Measurements from ENCODE around the gene TMEM171. TPM values are rescaled to one million over a fixed set of nuclear protein-coding genes. Genes with fewer than 3 reads are reported as not detected.

The TMEM171 gene
- total and polyA plus RNA-seq, 9 of the 15 experiments (the other 6 are each of a cell fraction or from before 2014, with no cell fraction given) = 0.08 TPM; not detected in 8

DNA sequence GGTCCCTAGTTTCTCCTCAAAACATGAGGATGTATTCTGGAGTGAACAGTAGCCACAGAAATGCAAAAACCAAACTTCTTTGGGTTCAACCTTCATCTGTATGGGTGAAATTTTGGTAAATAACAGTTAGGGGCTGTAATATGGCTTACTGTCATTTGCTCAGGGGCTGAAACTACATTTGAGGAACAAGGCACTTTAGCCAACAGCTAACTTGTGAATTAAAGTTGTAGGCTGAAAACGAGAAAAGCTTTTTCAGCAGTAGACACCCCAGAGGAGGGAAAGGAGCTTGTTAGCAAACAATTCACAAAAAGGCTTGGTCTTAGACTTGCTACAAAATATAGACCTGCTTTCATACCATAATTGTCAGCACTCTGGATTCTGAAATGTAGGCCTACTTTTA is 6.6 kb downstream of the TMEM171 start:
- FAIRE-seq (no peak), DNase-seq (ENCODE audit: extremely low read depth in 1 of 4, low spot score in 3 of 4) (no peak), ATAC-seq (no peak)
- Histone ChIP-seq H3K4me3 (no peak overlapping the region), H2AFZ (ENCODE audit: low read depth, low read length) (no peak overlapping the region), H3K4me1 (replicated peaks in 1 of 2; ENCODE audit: control insufficient read depth in 2 of 2, insufficient read depth in 2 of 2, low read length in 2 of 2) (peaks cover 0 to 4% of the 10 kb centered on the region in 2 experiments; a peak in 2 of 5 replicates), H3K27me3 (ENCODE audit: control insufficient read depth in 2 of 2, insufficient read depth in 2 of 2, low read length in 2 of 2) (peaks cover 18 to 42% of the 10 kb centered on the region in 2 experiments), H3K79me2 (ENCODE audit: control insufficient read depth, insufficient read depth, low read length) (no peaks in the 10 kb centered on the region), H3K4me2 (ENCODE audit: insufficient read depth, low read length) (no peak overlapping the region), H3K36me3 (ENCODE audit: control insufficient read depth, insufficient read depth, low read length) (no peaks in the 10 kb centered on the region), H3K27ac (ENCODE audit: extremely low read depth, low read depth, low read length) (no peak overlapping the region), H4K20me1 (replicated peaks; ENCODE audit: control insufficient read depth, insufficient read depth, low read length) (no peaks in the 10 kb centered on the region), H3K9me3 (replicated peaks; ENCODE audit: control insufficient read depth, insufficient read depth, low read depth, low read length) (no peaks in the 10 kb centered on the region), H3K9me1 (ENCODE audit: control insufficient read depth, insufficient read depth, low read length) (no peaks in the 10 kb centered on the region), H3K9ac (ENCODE audit: insufficient read depth in 1 of 2, low read depth in 2 of 2, low read length in 2 of 2) (no peak overlapping the region)
- TF ChIP-seq KLF1 (tag; IDR thresholded peaks at IDR 0.05) (no peak), NFXL1 (CRISPR knock-in tag; IDR thresholded peaks at IDR 0.05) (no peak), TFAM (CRISPR knock-in tag; conservative IDR thresholded peaks at IDR 0.05) (no peak), ZNF668 (CRISPR knock-in tag; IDR thresholded peaks at IDR 0.05) (no peak), NBN (IDR thresholded peaks at IDR 0.05; ENCODE audit: low read depth) (no peak)
- TF ChIP-seq, protein P1, sequence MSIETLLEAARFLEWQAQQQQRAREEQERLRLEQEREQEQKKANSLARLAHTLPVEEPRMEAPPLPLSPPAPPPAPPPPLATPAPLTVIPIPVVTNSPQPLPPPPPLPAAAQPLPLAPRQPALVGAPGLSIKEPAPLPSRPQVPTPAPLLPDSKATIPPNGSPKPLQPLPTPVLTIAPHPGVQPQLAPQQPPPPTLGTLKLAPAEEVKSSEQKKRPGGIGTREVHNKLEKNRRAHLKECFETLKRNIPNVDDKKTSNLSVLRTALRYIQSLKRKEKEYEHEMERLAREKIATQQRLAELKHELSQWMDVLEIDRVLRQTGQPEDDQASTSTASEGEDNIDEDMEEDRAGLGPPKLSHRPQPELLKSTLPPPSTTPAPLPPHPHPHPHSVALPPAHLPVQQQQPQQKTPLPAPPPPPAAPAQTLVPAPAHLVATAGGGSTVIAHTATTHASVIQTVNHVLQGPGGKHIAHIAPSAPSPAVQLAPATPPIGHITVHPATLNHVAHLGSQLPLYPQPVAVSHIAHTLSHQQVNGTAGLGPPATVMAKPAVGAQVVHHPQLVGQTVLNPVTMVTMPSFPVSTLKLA (conservative IDR thresholded peaks at IDR 0.05) = no peak
- TF ChIP-seq, protein P2, sequence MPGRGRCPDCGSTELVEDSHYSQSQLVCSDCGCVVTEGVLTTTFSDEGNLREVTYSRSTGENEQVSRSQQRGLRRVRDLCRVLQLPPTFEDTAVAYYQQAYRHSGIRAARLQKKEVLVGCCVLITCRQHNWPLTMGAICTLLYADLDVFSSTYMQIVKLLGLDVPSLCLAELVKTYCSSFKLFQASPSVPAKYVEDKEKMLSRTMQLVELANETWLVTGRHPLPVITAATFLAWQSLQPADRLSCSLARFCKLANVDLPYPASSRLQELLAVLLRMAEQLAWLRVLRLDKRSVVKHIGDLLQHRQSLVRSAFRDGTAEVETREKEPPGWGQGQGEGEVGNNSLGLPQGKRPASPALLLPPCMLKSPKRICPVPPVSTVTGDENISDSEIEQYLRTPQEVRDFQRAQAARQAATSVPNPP (IDR thresholded peaks at IDR 0.05; ENCODE audit: borderline replicate concordance, insufficient read depth, insufficient read length) = no peak
- TF ChIP-seq, protein P3, sequence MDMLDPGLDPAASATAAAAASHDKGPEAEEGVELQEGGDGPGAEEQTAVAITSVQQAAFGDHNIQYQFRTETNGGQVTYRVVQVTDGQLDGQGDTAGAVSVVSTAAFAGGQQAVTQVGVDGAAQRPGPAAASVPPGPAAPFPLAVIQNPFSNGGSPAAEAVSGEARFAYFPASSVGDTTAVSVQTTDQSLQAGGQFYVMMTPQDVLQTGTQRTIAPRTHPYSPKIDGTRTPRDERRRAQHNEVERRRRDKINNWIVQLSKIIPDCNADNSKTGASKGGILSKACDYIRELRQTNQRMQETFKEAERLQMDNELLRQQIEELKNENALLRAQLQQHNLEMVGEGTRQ (CRISPR knock-in tag; IDR thresholded peaks at IDR 0.05) = no peak
- intact Hi-C loops (cut with micrococcal nuclease) (no loop called here), in situ Hi-C loops (cut with MboI) (no loop called here)
- POLR2A ChIA-PET = no interaction called here
- 7% methylated on average over 1 of the region's 1 CpG for WGBS (ENCODE audit: insufficient coverage, low coverage, missing lambda C conversion rate)
- CTCF ChIA-PET (ENCODE audit: low intra/inter-chr PET ratio) = no interaction called here
- BruUV-seq (replicated peaks) = no TSS peak
